ENCODE data around the gene RPRD1B.
A peak's percentile ranks its signal among the peaks of the same experiment; 100 is the strongest.

Gene RPRD1B

DNA sequence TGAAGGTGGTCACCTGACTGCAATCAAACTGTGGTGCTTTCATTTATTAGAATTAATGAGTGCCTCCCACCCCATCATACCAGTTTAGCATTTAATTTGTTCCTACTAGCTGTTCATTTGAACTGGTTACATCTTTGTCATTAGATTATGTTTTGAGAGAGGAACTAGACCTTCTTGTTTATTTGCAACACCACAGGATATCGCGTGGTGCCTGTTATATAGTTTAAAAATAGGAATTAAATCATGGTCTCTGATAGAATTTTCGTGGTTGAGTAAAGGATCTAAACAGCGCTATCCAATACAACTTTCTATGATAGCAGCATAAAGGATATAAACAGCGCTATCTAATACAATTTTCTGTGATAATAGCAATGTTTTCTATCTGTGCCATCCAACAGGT is 2.8 kb downstream of the RPRD1B start:
- no peak for DNase-seq (ENCODE audit: low spot score)

GRCh38 chr20:38040276-38040675 is 6.7 kb downstream of the RPRD1B start:
- no peak for DNase-seq (ENCODE audit: low spot score)

DNA sequence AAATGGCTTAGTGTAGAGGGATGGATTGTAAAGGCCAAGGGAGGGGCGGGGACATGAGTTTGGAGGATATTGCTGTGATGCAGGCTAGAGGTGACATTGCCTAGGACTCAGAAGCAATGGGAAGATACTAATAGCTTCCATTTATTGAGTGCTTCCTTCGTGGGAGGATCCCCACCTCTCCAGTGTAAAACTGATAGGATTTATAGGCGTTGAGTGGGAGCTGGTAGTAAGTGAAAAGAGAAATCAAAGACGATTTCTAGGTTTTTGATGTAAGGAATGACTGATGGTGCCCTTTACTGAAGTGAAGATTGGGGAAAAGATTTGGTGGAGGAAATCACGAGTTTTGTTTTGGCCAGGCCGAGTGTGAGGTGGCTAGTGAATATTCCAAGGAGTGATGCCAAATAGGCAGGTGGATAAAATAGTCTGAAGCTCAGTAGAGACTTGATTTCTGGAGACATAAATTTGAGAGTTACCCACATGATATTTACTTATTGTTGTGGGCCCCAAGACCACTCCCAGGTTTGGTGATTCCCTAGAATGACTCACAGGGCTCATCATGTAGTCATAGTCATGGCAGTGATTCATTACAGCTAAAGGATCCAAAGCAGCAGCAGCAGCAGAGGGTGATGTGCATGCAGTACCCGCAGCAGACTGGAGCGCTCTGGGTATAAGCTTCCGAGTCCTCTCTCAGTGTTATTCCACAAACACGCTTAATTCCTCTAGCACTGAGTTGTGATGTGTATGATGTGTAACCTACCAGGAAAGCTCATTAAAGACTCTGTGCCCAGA is 10.2 kb downstream of the RPRD1B start:
- DNase-seq (ENCODE audit: low spot score), result no peak

GRCh38 chr20:38044685-38045084 is 11.1 kb downstream of the RPRD1B start:
- no peak for DNase-seq (ENCODE audit: low spot score)

DNA sequence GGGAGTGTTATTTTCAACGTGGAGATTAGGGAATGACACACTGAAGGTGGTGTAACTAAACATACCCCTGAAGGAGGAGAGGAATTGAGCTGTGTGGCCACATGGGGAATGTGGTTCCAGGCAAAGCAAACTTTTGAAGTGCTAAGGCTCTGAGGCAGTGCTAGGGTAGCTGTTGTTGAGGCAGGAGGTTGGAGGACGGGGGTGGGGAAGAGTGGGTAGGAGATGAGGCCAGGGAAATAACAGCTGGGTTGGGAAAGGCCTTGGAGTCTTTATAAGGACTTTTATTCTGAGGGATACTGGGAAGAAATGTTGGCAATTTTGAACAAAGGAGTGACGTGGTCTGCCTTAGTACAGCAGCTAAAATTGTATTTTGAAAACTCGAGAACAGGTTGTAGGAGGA is 13.0 kb downstream of the RPRD1B start:
- no peak for DNase-seq (ENCODE audit: low spot score)

DNA sequence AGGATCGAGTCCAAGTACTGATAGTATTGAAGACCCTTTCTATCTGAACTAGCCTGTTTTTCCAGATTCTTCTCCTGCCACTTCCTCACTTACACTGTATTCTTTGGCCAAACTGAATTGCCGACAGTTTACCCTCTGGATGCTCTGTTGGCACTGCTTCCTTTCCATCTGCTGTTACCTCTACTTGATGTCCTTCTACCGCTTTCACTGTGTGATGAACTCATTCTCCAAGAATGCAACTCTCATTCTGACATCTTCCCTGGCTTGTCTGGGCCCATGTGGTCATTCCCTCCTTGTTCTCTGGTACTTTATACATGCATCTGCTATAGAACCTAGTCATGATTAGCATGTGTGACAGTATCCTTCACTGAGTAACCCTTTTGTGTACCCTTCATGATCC is 16.3 kb downstream of the RPRD1B start:
- DNase-seq (ENCODE audit: low spot score), result no peak

DNA sequence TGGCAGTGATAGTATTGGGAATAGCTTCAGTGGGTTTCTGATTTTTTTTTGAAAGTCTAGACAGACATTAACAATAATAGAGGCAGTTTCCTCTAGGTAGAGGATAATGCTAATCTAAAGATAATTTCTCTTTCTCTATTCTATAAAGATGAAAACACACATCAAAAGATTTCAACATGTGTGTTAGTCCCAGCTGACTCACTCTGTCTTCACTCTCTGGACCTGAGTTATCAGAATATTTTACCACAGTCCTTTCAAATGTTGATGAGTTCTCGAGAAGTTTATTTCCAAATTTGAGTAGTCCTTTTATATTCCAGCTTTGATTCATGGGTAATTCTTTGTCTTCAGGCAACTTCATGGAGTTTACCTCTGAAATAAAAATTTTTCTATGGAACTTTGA is 17.1 kb downstream of the RPRD1B start:
- DNase-seq (ENCODE audit: low spot score), result no peak

GRCh38 chr20:38052870-38053269 is 19.3 kb downstream of the RPRD1B start:
- DNase-seq (ENCODE audit: low spot score), result no peak

- no peak for DNase-seq (ENCODE audit: low spot score)
These were observed 21.1 kb downstream of the RPRD1B start for GRCh38 chr20:38054647-38055046.

- DNase-seq (ENCODE audit: low spot score), result no peak
These were observed 21.7 kb downstream of the RPRD1B start for GRCh38 chr20:38055294-38055693.

DNA sequence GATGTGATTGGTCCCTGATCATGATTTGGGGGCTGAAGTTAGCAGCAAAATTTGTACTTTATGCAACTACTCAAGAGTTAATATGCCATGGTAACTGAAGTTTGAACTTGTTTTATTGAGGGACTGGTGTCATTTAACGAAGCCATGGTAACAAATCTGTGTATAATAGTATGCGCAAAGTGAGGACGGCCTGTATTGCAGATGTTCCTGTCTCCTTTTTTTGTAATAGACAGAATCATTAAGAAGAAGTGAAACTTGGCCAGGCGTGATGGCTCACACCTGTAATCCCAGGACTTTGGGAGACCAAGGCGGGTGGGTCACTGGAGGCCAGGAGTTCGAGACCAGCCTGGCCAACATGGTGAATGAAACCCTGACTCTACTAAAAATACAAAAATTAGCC is 22.3 kb downstream of the RPRD1B start:
- DNase-seq (ENCODE audit: low spot score), result no peak

GRCh38 chr20:38057351-38057972 is 23.9 kb downstream of the RPRD1B start:
- peak; percentile 63 for DNase-seq (ENCODE audit: low spot score)

DNA sequence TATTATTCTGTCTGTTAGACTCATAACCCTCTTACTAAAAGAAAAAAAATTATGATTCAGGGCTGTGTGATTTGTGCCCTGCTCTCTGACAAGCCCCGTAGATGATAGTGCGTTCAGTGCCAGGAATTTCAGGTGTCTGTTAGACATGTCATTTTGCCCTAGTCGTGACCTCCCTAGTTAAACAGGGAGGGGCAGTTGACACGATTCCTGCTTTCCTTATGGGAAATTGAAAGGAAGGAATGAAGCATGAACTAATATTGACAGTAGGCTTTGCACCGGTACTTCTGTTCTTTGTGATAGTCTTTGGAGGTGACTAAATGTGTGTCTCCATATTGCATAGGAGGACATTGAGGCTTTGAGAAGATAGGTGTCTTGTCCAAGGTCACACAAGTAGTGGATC is 26.3 kb downstream of the RPRD1B start:
- DNase-seq (ENCODE audit: low spot score), result no peak

GRCh38 chr20:38060536-38060935 is 27.0 kb downstream of the RPRD1B start:
- no peak for DNase-seq (ENCODE audit: low spot score)

DNA sequence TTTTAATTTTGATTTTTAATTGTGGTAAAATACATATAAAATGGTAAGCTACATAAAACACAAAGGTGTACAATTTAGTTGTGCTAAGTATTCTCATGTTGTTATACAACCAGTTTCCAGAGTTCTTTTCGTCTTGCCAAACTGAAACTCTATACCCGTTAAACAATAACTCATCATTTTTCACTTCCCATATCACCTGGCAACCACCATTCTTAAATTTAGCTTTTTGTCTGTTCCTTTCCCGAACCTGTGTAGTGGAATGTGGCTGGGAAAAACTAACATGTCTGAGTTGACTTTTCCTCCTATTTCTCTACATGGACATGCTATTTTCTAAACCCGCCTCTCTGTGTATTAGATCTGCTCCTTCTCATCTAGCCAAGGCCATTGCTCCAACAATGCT is 27.6 kb downstream of the RPRD1B start:
- DNase-seq (ENCODE audit: low spot score), result no peak

GRCh38 chr20:38062890-38063289 is 29.3 kb downstream of the RPRD1B start:
- DNase-seq (ENCODE audit: low spot score), result no peak

- no peak for DNase-seq (ENCODE audit: low spot score)
These were observed 30.5 kb downstream of the RPRD1B start for GRCh38 chr20:38063911-38064530.

DNA sequence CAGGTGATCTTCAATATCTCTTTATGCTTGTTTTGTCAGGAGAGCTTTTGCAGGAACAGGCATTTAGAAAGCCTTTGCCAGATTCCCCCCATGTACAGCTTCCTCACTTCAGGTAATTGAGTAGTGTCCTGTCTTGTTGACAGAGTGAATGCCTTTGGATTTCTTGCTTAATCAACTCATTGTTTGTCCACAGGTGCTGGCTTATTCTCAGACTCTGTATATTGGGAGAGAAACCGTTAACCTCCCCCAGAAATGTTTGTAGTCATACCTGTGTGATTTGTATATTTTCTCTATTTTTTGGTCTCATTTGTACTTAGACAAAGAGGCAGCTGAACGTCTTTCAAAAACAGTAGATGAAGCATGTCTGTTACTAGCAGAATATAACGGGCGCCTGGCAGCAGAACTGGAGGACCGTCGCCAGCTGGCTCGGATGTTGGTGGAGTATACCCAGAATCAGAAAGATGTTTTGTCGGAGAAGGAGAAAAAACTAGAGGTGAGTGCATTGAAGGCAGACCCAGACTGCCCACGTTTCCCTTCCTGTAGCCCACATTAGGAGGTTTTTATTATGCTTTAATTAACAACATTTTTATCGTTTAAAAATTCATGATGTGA is 32.3 kb downstream of the RPRD1B start:
- DNase-seq (ENCODE audit: low spot score), result no peak

DNA sequence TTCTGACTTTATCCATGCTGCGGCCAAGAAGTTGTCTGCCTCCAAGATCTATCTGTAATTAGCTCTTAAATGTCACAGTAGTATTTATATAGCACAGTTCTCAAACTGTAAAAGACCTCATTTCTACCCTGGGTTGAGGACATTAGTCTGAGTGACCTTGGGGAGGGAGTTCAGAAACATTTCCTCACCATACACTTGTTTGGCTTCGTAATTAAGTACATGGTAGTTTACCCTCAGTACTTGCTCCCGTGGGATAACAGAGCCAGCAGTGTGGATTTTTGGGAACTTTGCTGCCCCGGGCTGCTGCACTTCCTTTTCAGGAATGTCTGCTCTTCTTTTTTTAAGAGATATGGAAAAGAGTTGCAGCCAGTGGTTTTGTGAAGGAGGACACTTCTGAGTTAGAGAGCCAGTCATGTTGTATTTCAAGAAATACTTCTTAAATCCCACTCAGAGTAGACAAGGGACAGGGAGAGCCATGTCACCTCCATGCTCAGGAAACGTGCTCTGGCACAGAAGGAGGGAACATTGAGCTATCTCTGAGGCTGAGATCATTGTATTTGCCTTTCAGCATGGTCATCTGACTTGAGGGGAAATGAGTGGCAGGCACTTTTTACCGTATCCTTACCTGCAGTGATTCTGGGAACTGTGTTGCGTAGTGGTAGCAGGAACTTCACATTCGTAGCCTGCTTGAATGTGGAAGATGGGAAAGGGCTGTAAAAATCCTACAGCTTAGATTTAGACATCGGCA is 33.6 kb downstream of the RPRD1B start:
- DNase-seq (ENCODE audit: low spot score), result no peak

DNA sequence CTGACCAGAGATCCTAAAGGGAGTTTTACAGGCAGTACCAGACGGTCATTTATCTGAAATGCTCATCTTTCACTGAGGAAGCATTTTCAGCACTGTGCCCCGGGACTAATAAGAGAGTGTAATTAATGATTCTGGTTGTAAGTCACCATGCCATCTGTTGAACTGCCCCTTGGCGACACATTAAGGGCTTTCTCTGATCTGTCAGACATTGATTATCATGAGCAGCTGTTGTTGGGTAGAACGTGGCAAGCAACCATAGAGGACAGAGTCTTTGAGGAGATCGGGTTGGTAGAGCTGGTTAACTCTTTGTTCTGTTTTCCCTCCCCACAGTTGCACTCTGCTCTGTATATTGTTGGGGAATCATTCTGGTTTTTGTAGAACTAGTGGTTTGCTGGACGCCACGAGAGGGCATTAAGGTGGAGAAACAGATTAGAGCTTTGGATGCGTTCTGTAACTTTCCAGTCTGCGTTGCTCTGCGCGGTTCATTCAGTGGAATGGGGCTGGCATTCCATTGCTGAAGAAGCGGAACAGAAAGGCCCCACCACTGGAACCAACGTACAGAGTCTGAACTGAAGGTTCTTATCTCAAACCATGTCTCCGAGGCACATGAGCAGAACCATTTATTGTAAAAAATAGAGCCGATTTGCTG is 34.3 kb downstream of the RPRD1B start:
- no peak for DNase-seq (ENCODE audit: low spot score)

- no peak for DNase-seq (ENCODE audit: low spot score)
These were observed 39.4 kb downstream of the RPRD1B start for GRCh38 chr20:38072898-38073297.
